Stimulated activated CD8-positive, alpha-beta memory T cell treated with anti-CD3 and anti-CD28 coated beads, Interleukin-15, amount 100 ng/mL, for 1 hour (primary cell): ENCODE data around the gene OR10AD1.
"Not testable (repeated sequence)": the region's sequence is repeated elsewhere in the genome, so short reads cannot be mapped to it uniquely, and the experiment has no call there.

Source experiments
- DNase-seq: peaks from one replicate; pipeline ENCODE4 v3.0.0-alpha.2; 2020; ENCODE audit warnings: low read depth

OR10AD1 gene

GRCh38 chr12:48160046-48160445 is 43.0 kb downstream of the OR10AD1 start:
- DNase-seq: no peak

- DNase-seq: no peak
Observed at GRCh38 chr12:48157889-48158370, 45.2 kb downstream of the OR10AD1 start.

GRCh38 chr12:48157018-48157888 is 45.8 kb downstream of the OR10AD1 start, which contains the start of gene ASB8:
TSS of gene ASB8 (minus strand) at chr12:48157515. CDS start at chr12:48153496, 4,019 bp downstream.
- DNase-seq: peak; percentile 98

- DNase-seq: no peak
Observed at GRCh38 chr12:48156652-48157017, 46.5 kb downstream of the OR10AD1 start.

- DNase-seq: not testable (repeated sequence)
Observed at GRCh38 chr12:48155786-48156185, 47.3 kb downstream of the OR10AD1 start.
